GM12872 (cell line): ENCODE results near the gene ZNF618.

ENCODE experiments used
- CTCF ChIP-seq: IDR thresholded peaks from 3 replicates; pipeline ENCODE4 v1.5.1; 2011; ENCODE audit warnings: low read depth, mild to moderate bottlenecking, low read length, moderate library complexity; ENCODE audit not compliant: insufficient read depth

The ZNF618 gene

GRCh38 chr9:114017741-114018715 is 141.9 kb downstream of the ZNF618 start:
- TF ChIP-seq CTCF: no peak

- TF ChIP-seq CTCF: no peak
These were observed 145.5 kb downstream of the ZNF618 start for GRCh38 chr9:114021578-114021977.

GRCh38 chr9:114023961-114024360 is 147.9 kb downstream of the ZNF618 start:
- no peak for TF ChIP-seq CTCF

- TF ChIP-seq CTCF: no peak
These were observed 149.2 kb downstream of the ZNF618 start for GRCh38 chr9:114025196-114025753.

GRCh38 chr9:114025760-114026159 is 149.7 kb downstream of the ZNF618 start:
- no peak for TF ChIP-seq CTCF

GRCh38 chr9:114026335-114026734 is 150.2 kb downstream of the ZNF618 start:
- no peak for TF ChIP-seq CTCF

GRCh38 chr9:114027159-114027862 is 151.2 kb downstream of the ZNF618 start:
- TF ChIP-seq CTCF: no peak
